Activated CD4-positive, alpha-beta T cell treated with anti-CD3 and anti-CD28 coated beads, Interleukin-2, amount 10 ng/mL, durations not matched to agents 24 days and 14 days (primary cell): ENCODE data around the gene KIF4B. TPM values are rescaled to one million over a fixed set of nuclear protein-coding genes. Genes with fewer than 3 reads are reported as not detected.
"Not testable (repeated sequence)": the region's sequence is repeated elsewhere in the genome, so short reads cannot be mapped to it uniquely, and the experiment has no call there.

ENCODE experiments used
- DNase-seq: peaks from one replicate; pipeline ENCODE4 v3.0.0; 2022
- H3K27ac Mint-ChIP-seq: one replicate; pipeline ENCODE4 v1.8.0; 2022; ENCODE audit warnings: mild to moderate bottlenecking, mixed read lengths
- H3K27me3 Mint-ChIP-seq: one replicate; pipeline ENCODE4 v1.8.0; 2022; ENCODE audit warnings: mixed read lengths
- H3K36me3 Mint-ChIP-seq: one replicate; pipeline ENCODE4 v1.8.0; 2022; ENCODE audit warnings: low read depth, mild to moderate bottlenecking, mixed read lengths
- H3K4me1 Mint-ChIP-seq: one replicate; pipeline ENCODE4 v1.8.0; 2021; ENCODE audit warnings: mixed read lengths
- H3K4me3 Mint-ChIP-seq: one replicate; pipeline ENCODE4 v1.8.0; 2022; ENCODE audit warnings: mild to moderate bottlenecking, moderate library complexity, mixed read lengths
- H3K9me3 Mint-ChIP-seq: one replicate; pipeline ENCODE4 v1.8.0; 2021; ENCODE audit warnings: mixed read lengths
- intact Hi-C: fragments of 100-400 bp; cut with micrococcal nuclease; formaldehyde crosslinking; loops from one replicate; pipeline ENCODE4 v1.15.1; 2023
- total RNA-seq: library from RNA; stranded (reverse); gene quantifications from 2 replicates; pipeline ENCODE4 v1.2.3, GENCODE V29; 2022

Gene KIF4B
- total RNA-seq, 1 donor from 2014 or later, result not detected

DNA sequence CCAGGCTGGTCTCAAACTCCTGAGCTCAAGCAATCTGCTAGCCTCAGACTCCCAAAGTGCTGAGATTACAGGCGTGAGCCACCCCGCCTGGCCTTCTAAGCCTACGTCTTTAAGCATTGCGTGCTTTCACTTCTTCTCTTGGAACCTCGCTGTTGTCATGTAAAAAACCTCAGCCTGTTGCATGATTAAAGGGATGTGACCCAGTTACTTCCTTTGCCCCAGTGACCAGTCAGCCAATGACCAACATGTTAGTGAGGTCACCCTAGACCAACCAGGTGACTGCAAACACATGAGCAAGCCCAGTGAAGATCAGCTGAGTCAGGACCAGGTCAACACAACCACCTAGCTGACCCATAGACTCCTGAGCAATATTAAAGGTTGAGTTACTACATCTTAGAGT lies 10.5 kb downstream of the KIF4B start:
- no peak overlapping the region for H3K27ac Mint-ChIP-seq
- no peaks in the 10 kb centered on the region for H3K4me1 Mint-ChIP-seq
- no peaks in the 10 kb centered on the region for H3K27me3 Mint-ChIP-seq
- no peaks in the 10 kb centered on the region for H3K9me3 Mint-ChIP-seq
- no peak for DNase-seq
- no peak overlapping the region for H3K4me3 Mint-ChIP-seq
- no peaks in the 10 kb centered on the region for H3K36me3 Mint-ChIP-seq
- intact Hi-C loops, result no loop called here

DNA sequence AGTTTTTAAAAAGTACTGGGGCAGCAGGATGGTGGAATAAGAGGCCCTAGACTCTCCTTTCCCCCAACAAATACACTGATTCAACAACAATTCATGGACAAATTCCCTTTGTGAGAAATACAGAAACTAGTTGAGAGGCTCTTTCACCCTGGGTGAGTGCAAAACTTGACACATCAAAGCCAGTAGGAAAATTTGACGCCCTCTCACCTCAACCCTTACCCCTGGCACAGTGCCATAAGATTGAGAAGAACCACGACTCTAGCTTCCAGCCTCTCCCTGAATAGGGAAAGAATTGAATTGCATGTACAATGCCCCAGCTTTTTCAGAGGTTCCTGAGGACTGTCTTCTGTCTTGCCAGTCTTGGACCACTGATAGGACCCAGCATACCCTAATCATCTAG lies 12.3 kb downstream of the KIF4B start:
- intact Hi-C loops, result no loop called here
- no peaks in the 10 kb centered on the region for H3K36me3 Mint-ChIP-seq
- H3K4me3 Mint-ChIP-seq, result no peak overlapping the region
- H3K9me3 Mint-ChIP-seq, result no peaks in the 10 kb centered on the region
- no peak overlapping the region for H3K27ac Mint-ChIP-seq
- H3K4me1 Mint-ChIP-seq, result no peaks in the 10 kb centered on the region
- no peaks in the 10 kb centered on the region for H3K27me3 Mint-ChIP-seq
- no peak for DNase-seq

- Mint-ChIP-seq H3K9me3 (no peaks in the 10 kb centered on the region), H3K27me3 (no peaks in the 10 kb centered on the region), H3K4me3 (no peak overlapping the region), H3K27ac (no peak overlapping the region), H3K4me1 (no peaks in the 10 kb centered on the region), H3K36me3 (no peaks in the 10 kb centered on the region)
- no peak for DNase-seq
- intact Hi-C loops, result no loop called here
Observed at GRCh38 chr5:155027993-155028629, 14.6 kb downstream of the KIF4B start.

DNA sequence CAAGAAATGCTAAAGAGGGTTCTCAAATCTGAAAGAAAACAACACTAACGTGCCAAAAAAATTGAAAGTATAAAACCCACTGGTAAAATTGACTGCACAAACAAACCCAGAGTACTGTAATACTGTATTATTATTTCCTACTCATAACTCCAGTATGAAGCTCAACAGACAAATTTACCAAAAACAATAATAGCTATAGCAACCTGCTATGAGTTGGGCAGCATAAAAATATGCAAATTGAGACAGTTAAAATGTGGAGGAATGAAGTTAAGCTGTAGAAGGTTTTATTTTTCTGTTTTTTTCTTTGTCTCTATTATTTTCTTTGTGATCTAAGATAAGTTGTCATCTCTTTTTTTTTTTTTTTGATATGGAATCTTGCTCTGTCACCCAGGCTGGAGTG lies 15.7 kb downstream of the KIF4B start:
- no peaks in the 10 kb centered on the region for H3K9me3 Mint-ChIP-seq
- H3K4me3 Mint-ChIP-seq, result no peak overlapping the region
- no peaks in the 10 kb centered on the region for H3K4me1 Mint-ChIP-seq
- H3K36me3 Mint-ChIP-seq, result no peaks in the 10 kb centered on the region
- no peak for DNase-seq
- intact Hi-C loops, result no loop called here
- no peaks in the 10 kb centered on the region for H3K27me3 Mint-ChIP-seq
- H3K27ac Mint-ChIP-seq, result no peak overlapping the region

DNA sequence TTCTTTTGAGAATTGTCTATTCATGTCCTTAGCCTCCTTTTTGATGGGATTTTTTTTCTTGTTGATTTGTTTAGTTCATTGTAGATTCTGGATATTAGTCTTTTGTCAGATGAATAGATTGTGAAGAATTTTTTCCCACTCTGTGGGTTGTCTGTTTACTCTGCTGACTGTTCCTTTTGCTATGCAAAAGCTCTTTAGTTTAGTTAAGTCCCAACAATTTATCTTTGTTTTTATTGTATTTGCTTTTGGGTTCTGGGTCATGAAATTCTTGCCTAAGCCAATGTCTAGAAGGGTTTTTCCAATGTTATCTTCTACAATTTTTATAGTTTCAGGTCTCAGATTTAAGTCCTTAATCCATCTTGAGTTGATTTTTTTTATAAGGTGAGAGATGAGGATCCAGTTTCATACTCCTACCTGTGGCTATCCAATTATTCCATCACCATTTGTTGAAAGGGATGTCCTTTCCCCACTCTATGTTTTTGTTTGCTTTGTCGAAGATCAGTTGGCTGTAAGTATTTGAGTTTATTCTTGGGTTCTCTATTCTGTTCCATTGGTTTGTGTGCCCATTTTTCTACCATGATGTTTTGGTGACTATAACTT lies 20.7 kb downstream of the KIF4B start:
- intact Hi-C loops, DNase-seq, H3K27ac Mint-ChIP-seq, H3K9me3 Mint-ChIP-seq, H3K4me3 Mint-ChIP-seq, H3K36me3 Mint-ChIP-seq, H3K4me1 Mint-ChIP-seq: not testable (repeated sequence)
- H3K27me3 Mint-ChIP-seq, result peaks cover 18% of the 10 kb centered on the region

- peaks cover 18% of the 10 kb centered on the region for H3K27me3 Mint-ChIP-seq
- H3K27ac Mint-ChIP-seq, H3K9me3 Mint-ChIP-seq, H3K36me3 Mint-ChIP-seq, DNase-seq, H3K4me3 Mint-ChIP-seq, intact Hi-C loops, H3K4me1 Mint-ChIP-seq: not testable (repeated sequence)
Observed at GRCh38 chr5:155035087-155035486, 21.5 kb downstream of the KIF4B start.

DNA sequence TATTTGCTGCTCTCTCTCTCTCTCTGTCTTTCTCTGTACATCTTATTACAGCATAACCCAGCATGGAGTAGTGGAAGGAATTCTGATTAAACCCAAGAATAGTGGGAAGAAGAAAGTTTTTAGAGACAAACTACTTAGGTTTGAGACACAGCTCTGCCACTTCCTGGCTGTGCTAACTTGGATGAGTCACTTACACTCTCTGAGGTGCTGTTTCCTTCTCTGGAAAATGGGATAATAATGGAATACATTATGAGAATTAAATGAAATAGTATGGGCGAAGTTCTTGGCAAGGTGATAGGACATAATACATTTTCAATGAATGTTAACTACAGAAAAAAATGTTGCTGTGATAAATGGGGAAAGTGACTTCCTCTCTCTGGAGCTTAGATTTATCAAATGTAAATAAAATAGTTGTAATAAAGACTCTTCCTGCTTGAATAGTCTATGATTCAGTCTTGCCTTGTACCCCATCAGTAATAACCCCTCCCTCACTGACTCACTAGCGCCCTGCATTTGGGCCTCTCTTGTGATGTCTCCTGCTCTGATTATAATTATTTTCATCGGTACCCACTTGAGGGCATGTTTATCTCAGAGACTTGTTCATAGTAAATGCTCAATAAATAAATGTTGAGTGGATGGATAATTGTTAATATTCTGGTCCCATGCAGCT lies 27.6 kb downstream of the KIF4B start:
- H3K4me1 Mint-ChIP-seq, result no peaks in the 10 kb centered on the region
- no peak for DNase-seq
- no peak overlapping the region for H3K27ac Mint-ChIP-seq
- intact Hi-C loops, result no loop called here
- H3K36me3 Mint-ChIP-seq, result no peaks in the 10 kb centered on the region
- H3K4me3 Mint-ChIP-seq, result no peak overlapping the region
- no peaks in the 10 kb centered on the region for H3K9me3 Mint-ChIP-seq
- H3K27me3 Mint-ChIP-seq, result peaks cover 17% of the 10 kb centered on the region

- intact Hi-C loops, result no loop called here
- Mint-ChIP-seq H3K36me3 (no peaks in the 10 kb centered on the region), H3K4me1 (no peaks in the 10 kb centered on the region), H3K4me3 (no peak overlapping the region), H3K27ac (no peak overlapping the region), H3K9me3 (no peaks in the 10 kb centered on the region), H3K27me3 (peaks cover 4% of the 10 kb centered on the region)
- no peak for DNase-seq
Observed at GRCh38 chr5:155044591-155044990, 31.0 kb downstream of the KIF4B start.

GRCh38 chr5:155046591-155046990 lies 33.0 kb downstream of the KIF4B start:
- H3K4me1 Mint-ChIP-seq, result no peaks in the 10 kb centered on the region
- no peak overlapping the region for H3K4me3 Mint-ChIP-seq
- no peak overlapping the region for H3K27ac Mint-ChIP-seq
- no peak for DNase-seq
- no peaks in the 10 kb centered on the region for H3K9me3 Mint-ChIP-seq
- intact Hi-C loops, result no loop called here
- H3K36me3 Mint-ChIP-seq, result no peaks in the 10 kb centered on the region
- H3K27me3 Mint-ChIP-seq, result peaks cover 4% of the 10 kb centered on the region

DNA sequence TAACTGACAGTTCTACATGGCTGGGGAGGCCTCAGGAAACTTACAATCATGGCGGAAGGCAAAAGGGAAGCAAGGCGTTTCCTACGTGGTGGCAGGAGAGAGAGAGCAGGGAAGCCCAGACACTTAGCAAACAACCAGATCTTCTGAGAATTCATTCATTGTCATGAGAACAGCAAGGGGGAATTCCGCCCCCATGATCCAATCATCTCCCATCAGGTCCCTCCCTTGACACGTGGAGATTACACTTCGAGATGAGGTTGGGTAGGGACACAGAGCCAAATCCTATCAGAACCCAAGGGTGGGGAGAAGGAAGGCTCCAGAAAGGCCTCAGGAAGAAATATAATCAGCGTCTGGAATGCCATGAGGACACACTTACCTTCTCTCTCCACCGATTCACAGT lies 34.3 kb downstream of the KIF4B start:
- H3K4me1 Mint-ChIP-seq, result no peaks in the 10 kb centered on the region
- intact Hi-C loops, result no loop called here

DNA sequence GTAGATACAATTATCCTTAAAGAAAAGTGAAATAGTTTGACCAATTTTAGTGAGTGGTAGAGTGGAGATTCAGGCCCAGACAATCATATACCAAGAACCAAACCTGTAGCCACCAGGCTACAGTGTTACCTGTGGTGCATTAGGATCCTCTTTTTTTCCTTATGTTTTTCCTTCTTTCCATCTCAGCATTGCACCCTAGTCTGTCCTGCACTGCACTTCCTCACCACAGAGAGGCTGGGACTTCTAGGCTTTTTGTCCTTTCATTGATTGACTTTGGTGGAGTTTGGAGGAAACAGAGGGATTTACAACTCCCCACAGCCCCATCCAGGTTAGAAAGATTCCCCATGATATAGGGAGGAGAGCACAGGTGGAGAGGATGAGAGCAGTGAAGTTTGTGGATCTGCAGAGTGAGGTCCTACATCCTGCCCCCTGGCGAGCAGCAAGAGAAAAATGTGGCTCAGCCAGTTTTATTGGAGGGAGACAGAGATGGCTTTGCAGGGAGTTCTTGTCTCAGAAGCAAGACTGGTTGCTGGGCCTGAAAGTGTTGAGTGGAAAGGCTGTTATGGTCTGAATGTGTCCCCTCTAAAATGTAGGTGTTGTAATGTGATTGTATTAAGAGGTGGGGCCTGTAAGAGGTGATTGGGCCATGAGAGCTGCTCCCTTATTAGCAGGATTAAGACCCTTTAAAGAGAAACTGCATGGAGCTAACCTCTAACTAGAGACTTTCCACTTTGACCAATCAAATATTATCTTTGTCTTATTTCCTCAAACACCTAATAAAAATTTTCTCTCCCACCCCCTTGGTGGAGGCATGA lies 36.2 kb downstream of the KIF4B start:
- intact Hi-C loops, result no loop called here
- H3K9me3 Mint-ChIP-seq, result no peaks in the 10 kb centered on the region
- no peaks in the 10 kb centered on the region for H3K4me1 Mint-ChIP-seq
- no peak for DNase-seq
- no peak overlapping the region for H3K4me3 Mint-ChIP-seq
- H3K27me3 Mint-ChIP-seq, result peaks cover 7% of the 10 kb centered on the region
- H3K27ac Mint-ChIP-seq, result no peak overlapping the region
- no peaks in the 10 kb centered on the region for H3K36me3 Mint-ChIP-seq

More for the DNA sequence above, 34.3 kb downstream of the KIF4B start:
- Mint-ChIP-seq H3K27me3 (peaks cover 7% of the 10 kb centered on the region), H3K9me3 (no peaks in the 10 kb centered on the region), H3K36me3 (no peaks in the 10 kb centered on the region), H3K4me3 (no peak overlapping the region), H3K27ac (no peak overlapping the region)
- no peak for DNase-seq

- no peak for DNase-seq
- Mint-ChIP-seq H3K9me3 (no peaks in the 10 kb centered on the region), H3K27me3 (peaks cover 7% of the 10 kb centered on the region), H3K36me3 (no peaks in the 10 kb centered on the region), H3K4me3 (no peak overlapping the region), H3K4me1 (no peaks in the 10 kb centered on the region), H3K27ac (no peak overlapping the region)
- intact Hi-C loops, result no loop called here
Observed at GRCh38 chr5:155050384-155051019, 36.9 kb downstream of the KIF4B start.

DNA sequence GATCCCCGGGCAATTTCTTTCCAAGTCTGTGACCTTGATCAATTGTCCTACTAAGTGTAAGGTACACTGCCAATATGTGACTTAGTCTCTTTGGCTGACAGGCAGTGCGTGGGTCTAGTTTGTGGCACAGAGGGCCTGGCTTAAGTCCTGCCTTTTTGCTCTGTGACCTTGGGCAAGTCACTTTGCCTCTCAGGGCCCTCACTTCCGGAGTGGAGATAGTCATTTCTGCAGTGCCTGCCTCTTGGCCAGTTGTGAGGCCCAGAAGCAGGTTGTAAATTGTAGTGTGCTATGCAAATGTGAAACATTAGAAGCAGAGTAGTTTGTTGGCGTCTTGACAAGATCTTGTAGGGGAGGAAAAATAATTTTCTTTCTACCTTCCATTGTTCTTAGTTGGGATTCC lies 39.0 kb downstream of the KIF4B start:
- intact Hi-C loops, result no loop called here
- no peaks in the 10 kb centered on the region for H3K9me3 Mint-ChIP-seq
- H3K4me3 Mint-ChIP-seq, result no peak overlapping the region
- H3K27ac Mint-ChIP-seq, result no peak overlapping the region
- no peaks in the 10 kb centered on the region for H3K4me1 Mint-ChIP-seq
- H3K27me3 Mint-ChIP-seq, result peaks cover 7% of the 10 kb centered on the region
- H3K36me3 Mint-ChIP-seq, result no peaks in the 10 kb centered on the region
- DNase-seq, result no peak

GRCh38 chr5:155053501-155053900 lies 39.9 kb downstream of the KIF4B start:
- Mint-ChIP-seq H3K4me1 (no peaks in the 10 kb centered on the region), H3K27me3 (peaks cover 7% of the 10 kb centered on the region), H3K4me3 (no peak overlapping the region), H3K27ac (no peak overlapping the region), H3K9me3 (no peaks in the 10 kb centered on the region), H3K36me3 (no peaks in the 10 kb centered on the region)
- intact Hi-C loops, result no loop called here
- DNase-seq, result no peak
